NCI-H2029 treated with DMSO at 0.1 percent for 48 hours (cell line): Measurements from ENCODE around the gene SCARB1.
"Not testable (repeated sequence)": the region's sequence is repeated elsewhere in the genome, so short reads cannot be mapped to it uniquely, and the experiment has no call there.

Experiments
- DNase-seq: peaks from one replicate; lab custom pipeline; 2025; lab: John Stamatoyannopoulos, UW

SCARB1 gene, protein sequence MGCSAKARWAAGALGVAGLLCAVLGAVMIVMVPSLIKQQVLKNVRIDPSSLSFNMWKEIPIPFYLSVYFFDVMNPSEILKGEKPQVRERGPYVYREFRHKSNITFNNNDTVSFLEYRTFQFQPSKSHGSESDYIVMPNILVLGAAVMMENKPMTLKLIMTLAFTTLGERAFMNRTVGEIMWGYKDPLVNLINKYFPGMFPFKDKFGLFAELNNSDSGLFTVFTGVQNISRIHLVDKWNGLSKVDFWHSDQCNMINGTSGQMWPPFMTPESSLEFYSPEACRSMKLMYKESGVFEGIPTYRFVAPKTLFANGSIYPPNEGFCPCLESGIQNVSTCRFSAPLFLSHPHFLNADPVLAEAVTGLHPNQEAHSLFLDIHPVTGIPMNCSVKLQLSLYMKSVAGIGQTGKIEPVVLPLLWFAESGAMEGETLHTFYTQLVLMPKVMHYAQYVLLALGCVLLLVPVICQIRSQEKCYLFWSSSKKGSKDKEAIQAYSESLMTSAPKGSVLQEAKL

DNA sequence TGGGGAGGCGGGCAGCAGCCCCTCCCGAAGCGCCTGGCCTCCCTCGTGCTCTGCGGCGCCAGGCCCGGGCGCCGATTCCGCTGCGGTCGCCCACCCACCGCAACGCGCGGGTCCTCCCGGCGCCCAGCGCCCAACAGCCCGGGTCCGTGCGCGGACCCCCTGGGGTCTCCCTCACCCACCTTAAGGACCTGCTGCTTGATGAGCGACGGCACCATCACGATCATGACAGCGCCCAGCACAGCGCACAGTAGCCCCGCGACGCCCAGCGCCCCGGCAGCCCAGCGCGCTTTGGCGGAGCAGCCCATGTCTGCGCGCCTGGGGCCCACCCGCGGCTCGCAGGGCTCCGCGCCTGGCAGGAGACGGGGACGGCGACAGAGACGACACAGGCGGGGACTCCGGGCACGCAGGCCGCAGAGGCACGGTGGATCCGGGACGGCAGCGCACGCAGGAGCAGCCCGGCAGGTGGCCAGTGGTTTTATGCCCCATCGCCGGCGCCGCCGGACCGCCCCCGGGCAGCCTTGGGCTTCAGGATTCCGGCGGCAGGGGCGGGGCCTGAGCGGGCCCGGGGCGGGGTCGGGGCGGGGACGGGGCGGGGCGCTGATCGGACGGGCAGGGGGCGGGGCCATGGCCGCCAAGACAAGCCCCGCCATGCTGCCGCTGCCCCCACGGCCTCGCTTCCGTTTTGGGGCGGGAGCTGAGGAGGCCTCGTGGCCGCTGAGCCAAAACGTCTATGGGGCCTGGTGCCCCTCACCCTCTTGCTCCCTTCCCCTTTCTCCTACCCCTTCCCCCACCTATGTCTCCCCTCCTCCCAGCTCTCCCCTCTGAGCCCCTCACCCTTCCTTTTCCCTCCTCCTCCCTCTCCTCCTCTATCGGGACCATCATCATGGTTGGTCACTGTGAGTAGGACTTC, at the start of gene SCARB1:
SCARB1 (minus strand) TSS at position 449 of the 910 bp plus-strand sequence; CDS start at position 305, 144 bp downstream.
- peak; percentile 13 for DNase-seq

DNA sequence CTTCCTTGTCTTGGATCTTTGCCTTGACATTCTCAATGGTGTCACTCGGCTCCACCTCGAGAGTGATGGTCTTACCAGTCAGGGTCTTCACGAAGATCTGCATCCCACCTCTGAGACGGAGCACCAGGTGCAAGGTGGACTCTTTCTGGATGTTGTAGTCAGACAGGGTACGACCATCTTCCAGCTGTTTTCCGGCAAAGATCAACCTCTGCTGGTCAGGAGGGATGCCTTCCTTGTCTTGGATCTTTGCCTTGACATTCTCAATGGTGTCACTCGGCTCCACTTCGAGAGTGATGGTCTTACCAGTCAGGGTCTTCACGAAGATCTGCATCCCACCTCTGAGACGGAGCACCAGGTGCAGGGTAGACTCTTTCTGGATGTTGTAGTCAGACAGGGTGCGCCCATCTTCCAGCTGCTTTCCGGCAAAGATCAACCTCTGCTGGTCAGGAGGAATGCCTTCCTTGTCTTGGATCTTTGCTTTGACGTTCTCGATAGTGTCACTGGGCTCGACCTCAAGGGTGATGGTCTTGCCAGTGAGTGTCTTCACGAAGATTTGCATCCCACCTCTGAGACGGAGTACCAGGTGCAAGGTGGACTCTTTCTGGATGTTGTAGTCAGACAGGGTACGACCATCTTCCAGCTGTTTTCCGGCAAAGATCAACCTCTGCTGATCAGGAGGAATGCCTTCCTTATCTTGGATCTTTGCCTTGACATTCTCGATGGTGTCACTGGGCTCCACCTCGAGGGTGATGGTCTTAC, 49.0 kb upstream of the SCARB1 start:
- not testable (repeated sequence) for DNase-seq

DNA sequence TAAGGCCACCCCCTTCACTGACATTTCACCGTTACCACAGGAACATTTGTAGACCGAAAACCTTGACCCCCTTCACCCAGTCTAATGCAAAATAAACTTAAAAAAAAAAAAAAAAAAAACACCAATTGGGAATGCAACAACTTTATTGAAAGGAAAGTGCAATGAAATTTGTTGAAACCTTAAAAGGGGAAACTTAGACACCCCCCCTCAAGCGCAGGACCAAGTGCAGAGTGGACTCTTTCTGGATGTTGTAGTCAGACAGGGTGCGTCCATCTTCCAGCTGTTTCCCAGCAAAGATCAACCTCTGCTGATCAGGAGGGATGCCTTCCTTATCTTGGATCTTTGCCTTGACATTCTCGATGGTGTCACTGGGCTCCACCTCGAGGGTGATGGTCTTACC, 47.9 kb upstream of the SCARB1 start:
- not testable (repeated sequence) for DNase-seq

DNA sequence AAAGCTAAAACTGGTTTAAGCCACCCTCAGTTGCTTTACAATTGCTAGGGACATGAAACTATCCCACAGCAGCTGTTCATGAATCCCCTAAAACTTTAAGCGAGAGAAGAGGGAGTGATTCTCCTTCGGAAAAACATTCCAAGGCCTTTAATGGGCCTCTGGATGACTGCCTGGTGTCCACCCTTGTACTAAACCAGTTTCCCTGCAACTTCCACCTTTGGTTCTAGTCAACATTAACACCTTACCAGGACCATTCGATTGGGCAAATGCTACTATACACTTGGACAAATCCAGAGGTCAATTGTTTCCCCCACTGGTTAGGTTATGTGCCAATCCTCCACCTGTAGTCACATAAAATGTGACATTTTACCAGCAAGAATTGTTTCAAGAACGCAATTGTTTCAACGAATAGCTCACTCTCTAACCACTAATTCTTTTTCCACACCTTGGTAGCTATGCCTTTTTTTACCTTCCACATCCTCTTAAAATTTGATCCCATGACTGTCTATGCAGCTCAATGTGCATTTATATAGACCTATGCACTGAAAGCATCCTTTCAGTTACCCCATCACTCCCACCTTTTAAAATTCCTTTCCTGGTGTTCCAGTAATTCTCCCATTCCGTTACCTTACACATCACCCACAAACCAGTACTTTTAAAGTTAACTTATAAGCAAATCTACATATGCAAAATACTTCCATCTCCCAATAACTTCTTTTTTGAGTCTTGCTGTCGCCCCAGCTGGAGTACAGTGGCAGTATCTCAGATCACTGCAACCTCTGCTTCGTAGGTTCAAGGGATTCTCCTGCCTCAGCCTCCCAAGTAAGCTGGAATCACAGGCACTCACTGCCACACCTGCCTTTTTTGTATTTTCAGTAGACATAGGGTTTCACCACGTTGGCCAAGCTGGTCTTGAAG, 47.2 kb upstream of the SCARB1 start:
- no peak for DNase-seq

DNA sequence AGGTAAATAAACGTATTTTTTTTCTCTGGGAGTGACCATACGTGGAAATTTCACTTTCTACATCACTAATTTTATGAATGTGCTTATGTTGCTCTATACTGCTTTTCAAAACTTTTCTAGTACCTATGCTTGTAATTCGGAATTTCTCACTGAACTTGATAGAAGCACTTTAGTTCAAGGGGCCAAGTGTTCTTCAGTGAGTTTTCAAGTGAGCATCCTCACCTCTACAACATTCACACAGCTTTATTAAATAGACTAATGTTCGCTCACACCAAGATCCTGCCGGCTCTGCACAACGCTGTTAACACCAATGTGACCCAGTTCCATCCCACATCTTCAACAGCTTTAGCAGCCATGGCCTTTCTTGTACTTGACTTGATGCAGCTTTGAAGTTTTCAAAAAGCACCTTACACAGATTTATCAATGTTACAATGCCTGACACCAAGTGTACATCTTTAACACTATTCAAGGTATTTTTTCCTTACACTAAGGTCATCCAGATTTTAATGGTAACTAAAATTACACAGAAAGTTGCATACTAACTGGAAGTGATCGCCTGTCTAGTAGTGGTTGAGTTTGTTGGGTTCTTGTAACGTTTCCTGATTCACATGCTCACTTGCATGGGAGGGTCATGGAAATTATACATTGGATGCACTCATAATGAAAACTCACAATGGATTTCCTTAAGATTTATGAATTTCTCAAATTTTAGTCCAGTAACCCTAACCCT, 46.3 kb upstream of the SCARB1 start:
- no peak for DNase-seq

DNA sequence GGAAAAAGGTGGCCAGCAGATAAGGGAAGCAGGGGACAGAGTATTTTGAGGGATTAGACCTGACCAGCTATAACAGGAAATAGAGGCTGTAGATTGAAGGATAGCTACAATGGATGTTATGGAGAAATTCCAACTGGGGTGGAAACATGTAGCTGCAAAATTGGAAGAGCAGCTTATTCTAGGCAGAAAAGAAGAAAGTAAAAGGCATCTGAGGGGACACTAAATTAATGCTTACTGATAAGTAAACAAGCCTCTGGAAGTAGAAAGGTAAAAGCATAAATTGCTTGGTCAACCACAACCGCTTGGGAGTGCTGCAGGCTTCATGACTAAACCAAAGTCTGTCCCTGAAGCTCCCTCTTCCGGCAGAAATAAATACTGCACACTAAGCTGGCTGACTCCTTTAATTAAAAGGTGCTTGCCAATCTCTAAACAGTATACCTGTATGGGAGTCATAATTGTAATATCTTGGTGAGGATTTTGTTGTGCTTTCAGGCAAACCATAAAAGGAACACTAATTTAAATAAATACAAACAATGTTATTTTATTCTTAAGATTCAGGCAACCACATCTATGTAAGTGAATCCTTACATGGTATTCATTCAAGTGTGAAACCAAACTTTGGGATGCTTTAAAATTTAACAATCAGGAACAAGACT, 43.1 kb upstream of the SCARB1 start:
- no peak for DNase-seq

DNA sequence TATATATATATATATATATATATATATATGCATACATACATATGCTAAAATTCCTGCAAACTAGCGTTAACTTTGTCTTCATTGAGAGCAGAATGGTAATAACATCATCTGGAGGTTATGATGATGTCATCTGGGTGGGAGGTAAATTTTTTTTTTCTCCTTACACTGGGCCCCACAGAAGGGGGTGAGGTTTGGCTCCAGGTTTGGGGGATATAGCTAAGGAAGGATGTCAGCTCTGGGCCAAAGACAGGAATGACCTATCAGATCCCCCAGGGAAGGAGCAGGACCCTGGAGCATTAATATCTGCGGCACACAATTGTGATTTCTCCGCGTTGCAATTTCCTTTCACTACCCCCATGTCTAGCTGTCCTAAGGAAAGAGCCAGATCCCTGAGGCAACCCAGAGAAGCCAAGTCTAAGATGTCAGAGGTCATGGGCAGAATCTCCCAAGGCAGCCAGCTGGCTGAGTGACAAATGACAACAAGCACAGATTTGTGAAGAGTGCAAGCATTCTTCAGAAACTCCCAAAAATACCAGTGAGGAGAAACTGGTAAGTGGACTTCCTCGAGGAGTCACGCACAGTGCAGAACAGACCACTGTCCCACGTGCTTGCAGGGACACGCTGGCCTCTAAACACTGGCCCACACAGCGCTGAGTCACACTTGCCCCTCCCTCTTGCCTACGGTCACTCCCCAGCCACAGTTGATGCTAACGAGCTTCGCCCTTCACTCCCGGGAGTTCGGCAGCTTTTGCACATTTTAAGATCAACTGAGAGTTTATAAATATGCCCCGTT, 40.8 kb upstream of the SCARB1 start:
- no peak for DNase-seq

DNA sequence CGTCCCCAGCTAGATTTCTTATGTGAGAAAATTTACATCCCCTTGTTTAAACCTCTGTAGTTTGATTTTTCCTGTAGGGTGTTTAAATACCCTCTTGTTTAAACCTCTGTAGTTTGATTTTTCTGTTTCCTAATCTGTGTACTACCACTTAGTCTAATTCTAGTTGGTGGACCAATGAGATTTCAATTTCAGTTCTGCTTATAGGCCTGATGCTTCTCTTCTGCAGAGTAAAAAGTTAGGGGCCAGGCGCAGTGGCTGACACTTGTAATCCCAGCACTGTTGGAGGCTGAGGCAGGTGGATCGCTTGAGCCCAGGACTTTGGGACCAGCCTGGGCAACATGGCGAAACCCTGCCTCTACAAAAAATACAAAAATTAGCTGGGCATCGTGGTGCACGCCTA, 39.3 kb upstream of the SCARB1 start:
- DNase-seq, result no peak

DNA sequence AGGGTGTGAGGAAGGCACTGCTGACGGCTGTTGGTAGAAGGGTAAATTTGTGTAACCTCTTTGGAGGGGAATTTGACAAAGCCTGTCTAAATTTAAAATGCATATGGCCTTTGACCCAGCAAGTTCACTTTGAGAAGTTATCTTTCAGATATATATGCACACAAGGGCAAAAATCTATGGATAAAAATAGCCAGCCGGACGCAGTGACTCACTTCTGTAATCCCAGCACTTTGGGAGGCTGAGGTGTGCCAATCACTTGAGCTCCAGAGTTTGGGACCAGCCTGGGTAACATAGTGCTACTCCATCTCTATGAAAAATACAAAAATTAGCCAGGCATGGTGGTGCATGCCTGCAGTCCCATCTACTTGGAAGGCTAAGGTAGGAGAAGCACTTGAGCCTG, 37.3 kb upstream of the SCARB1 start:
- no peak for DNase-seq

DNA sequence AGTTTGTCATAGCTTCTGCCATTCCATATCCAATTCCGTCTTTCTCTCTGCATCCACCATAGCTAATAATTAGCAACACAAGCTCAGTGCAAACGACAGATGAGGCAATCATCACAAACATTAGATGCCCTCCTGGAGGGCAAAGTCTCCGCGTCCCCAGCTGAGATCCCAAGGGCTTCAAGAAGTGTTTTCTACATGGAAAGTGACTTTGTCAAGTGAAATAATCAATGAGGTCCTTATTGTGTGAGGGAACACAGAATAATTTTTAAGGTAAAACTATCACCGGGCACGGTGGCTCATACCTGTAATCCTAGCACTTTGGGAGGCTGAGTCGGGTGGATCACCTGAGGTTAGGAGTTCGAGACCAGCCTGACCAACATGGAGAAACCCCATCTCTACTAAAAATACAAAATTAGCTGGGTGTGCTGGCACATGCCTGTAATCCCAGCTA, 36.7 kb upstream of the SCARB1 start:
- DNase-seq, result not testable (repeated sequence)

DNA sequence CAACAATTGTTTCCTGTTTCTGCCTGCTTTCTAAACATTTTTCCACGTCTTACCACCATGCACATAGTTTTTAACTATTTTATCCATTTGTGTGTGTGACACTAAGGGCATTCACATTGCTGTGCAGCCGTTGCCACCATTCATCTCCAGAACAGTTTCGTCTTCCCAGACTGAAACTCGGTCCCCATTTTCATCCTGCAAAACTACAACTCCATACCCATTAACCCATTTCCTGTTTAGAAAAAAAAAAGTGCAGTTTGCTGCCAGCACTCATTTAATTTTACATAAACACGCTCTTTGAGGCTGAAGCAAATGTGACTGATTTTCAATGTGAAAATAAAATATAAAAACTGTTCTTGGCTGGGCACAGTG, 35.2 kb upstream of the SCARB1 start:
- DNase-seq, result no peak

DNA sequence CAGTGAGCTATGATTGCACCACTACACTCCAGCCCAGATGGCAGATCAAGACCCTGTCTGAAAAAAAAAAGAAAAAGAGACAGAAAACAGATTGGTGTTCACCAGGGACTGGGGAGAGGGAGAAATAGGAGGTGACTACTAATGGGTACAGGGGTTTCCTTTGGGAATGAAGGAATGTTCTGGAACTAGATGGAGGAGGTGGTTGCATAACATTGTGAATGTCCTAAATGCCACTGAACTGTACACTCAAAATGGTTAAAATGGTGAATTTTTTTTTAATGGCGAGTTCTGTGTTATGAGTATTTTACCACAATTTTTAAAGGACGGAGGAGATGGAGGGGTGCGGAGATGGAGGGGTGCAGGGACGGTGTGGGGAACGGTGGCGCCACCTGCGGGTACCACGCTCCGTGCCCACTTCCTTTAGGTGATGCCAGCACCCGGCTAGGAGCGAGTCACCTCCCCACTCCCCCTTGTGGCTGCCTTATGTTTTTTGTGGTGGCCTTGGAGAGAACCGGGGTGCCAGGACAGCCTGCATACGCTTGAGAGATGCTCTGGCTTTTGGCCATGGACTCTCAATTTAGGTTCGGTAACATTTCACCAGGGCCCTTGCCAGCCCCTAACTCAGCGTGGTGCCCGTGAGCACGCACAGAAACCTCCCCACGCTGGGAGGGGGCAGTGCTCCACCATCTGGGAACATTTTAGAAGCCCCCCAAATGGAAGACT, 34.7 kb upstream of the SCARB1 start:
- DNase-seq, result no peak

DNA sequence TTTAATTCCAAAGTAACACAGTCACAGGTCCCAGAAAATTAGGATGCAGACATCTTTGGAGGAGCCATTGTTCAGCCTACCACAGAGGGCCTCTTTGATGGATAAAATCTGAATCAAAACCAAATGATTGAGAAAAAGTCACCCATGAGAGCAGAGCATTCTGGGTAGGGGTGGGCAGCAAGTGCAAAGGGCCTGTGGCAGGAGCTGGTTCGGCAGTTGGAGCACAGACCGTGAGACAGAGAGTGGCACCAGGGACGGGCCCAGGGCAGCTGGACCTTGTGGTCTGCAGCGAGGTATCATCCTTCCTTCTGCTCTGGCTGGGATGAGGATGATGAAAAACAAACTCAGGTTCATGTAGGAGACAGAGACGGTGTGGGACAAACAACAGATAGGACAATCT, 32.8 kb upstream of the SCARB1 start:
- DNase-seq, result no peak

DNA sequence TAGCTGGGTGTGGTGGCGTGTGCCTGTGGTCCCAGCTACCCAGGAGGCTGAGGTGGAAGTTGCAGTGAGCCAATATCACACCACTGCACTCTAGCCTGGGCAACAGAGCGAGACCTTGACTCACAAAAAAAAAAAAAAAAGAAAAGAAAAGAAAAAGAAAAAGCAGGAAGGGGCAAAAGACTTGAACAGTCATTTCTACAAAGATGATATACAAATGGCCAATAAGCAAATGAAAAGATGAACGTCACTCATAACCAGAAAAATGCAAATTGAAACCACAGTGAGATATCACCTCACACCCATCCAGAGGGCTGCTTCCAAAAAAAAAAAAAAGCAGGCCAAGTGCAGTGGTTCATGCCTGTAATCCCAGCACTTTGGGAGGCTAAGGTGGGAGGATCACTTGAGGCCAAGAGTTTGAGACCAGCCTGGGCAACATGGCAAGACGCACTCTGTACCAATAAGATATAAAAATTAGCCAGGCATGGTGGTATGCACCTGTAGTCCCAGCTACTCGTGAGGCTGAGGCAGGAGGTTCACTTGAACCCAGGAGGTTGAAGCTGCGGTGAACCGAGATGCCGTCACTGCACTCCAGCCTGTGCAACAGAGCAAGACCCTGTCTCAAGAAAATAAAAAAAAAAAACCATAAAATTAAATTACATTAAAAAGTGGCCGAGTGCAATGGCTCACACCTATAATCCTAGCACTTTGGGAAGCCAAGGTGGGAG, 30.3 kb upstream of the SCARB1 start:
- no peak for DNase-seq

DNA sequence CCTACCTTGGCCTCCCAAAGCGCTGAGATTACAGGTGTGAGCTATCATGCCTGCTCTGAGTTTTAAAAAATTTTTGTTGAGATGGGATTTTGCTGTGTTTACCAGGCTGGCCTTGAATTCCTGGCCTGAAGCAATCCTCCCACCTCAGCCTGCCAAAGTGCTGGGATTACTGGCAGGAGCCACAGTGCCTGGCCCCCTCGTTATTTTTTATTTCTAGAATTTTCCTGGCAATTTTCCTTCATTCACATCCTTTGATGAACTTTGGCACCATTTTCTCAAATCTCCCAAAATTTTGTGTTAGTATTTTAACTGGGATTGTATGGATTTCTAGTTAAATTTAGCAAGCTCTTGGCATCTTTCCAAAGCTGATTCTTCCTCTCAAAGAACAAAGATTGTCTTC, 24.6 kb upstream of the SCARB1 start:
- no peak for DNase-seq

DNA sequence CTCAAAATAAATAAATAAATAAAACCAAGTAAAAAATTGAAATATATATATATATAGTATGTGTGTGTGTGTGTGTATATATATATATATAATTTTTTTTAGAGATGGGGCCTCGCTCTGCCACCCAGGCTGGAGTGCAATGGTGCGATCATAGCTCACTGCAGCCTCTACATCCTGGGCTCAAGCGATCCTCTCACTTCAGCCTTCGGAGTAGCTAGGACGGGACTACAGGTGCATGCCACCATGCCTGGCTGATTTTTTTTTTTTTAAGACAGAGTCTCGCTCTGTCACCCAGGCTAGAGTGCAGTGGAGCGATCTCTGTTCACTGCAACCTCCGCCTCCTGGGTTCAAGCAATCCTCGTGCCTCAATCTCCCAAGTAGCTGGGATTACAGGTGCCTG, 24.1 kb upstream of the SCARB1 start:
- DNase-seq, result not testable (repeated sequence)
